Hematopoietic multipotent progenitor cell (in vitro differentiated cells): Measurements from ENCODE around the gene CATSPER3. TPM values are rescaled to one million over a fixed set of nuclear protein-coding genes. Genes with fewer than 3 reads are reported as not detected.

Experiments
- DNase-seq, 3 donors: peaks; one replicate each; pipeline ENCODE4 v3.0.0-alpha.2; 2011 to 2015; ENCODE audit warnings: low read depth in 2 of 3, low spot score in 2 of 3
- total RNA-seq: library from RNA; depleted of rRNA; stranded (reverse); fragments of >200 nt; gene quantifications from one replicate; pipeline ENCODE4 v1.2.3, GENCODE V29; 2012

CATSPER3 gene
- total RNA-seq, 1 donor, result 0.27 TPM

GRCh38 chr5:135039271-135040033 lies 71.7 kb downstream of the CATSPER3 start:
- DNase-seq, result no peak

- no peak for DNase-seq
Measured at GRCh38 chr5:135040034-135040332, 72.3 kb downstream of the CATSPER3 start.

- no peak for DNase-seq
Measured at GRCh38 chr5:135040333-135041144, 72.8 kb downstream of the CATSPER3 start.

GRCh38 chr5:135041145-135041587 lies 73.5 kb downstream of the CATSPER3 start:
- no peak for DNase-seq

- no peak for DNase-seq
Measured at GRCh38 chr5:135041726-135042125, 74.0 kb downstream of the CATSPER3 start.

GRCh38 chr5:135042595-135042994 lies 74.9 kb downstream of the CATSPER3 start:
- DNase-seq, result no peak

- no peak for DNase-seq
Measured at GRCh38 chr5:135045488-135045887, 77.8 kb downstream of the CATSPER3 start.

GRCh38 chr5:135046661-135047346 lies 79.1 kb downstream of the CATSPER3 start:
- no peak for DNase-seq

GRCh38 chr5:135047347-135047695 lies 79.6 kb downstream of the CATSPER3 start:
- DNase-seq, result no peak

- DNase-seq, result no peak
Measured at GRCh38 chr5:135048286-135048685, 80.6 kb downstream of the CATSPER3 start.

- DNase-seq, result no peak
Measured at GRCh38 chr5:135048930-135049329, 81.2 kb downstream of the CATSPER3 start.

GRCh38 chr5:135050244-135050767 lies 82.6 kb downstream of the CATSPER3 start:
- DNase-seq, result no peak

- DNase-seq, result no peak
Measured at GRCh38 chr5:135051399-135051798, 83.7 kb downstream of the CATSPER3 start.

GRCh38 chr5:135051872-135052271 lies 84.2 kb downstream of the CATSPER3 start:
- DNase-seq, result no peak

- DNase-seq, result no peak
Measured at GRCh38 chr5:135052511-135053145, 84.9 kb downstream of the CATSPER3 start.

- peak in 2 of 3 donors; percentile 52 to 72 for DNase-seq
Measured at GRCh38 chr5:135053278-135053677, 85.6 kb downstream of the CATSPER3 start.

- no peak for DNase-seq
Measured at GRCh38 chr5:135053989-135054388, 86.3 kb downstream of the CATSPER3 start.

GRCh38 chr5:135054546-135054945 lies 86.8 kb downstream of the CATSPER3 start:
- no peak for DNase-seq

GRCh38 chr5:135055396-135055795 lies 87.7 kb downstream of the CATSPER3 start:
- DNase-seq, result no peak

GRCh38 chr5:135056316-135057030 lies 88.8 kb downstream of the CATSPER3 start:
- DNase-seq, result no peak
